Esophagus muscularis mucosa (tissue), 4 donors: ENCODE data around the gene AUTS2.

Experiments
- CTCF ChIP-seq, 3 experiments: fragments of 200-600 bp in 2 of 3; fragments of 450-650 bp in 1 of 3; sonication (generic) in 2 of 3; IDR thresholded peaks; one replicate each; pipeline ENCODE4 v1.5.1; 2017 to 2019; ENCODE audit warnings: antibody characterized with exemption in 3 of 3, mild to moderate bottlenecking in 2 of 3, moderate library complexity in 1 of 3
- EP300 ChIP-seq: sonication (generic); formaldehyde crosslinking; IDR thresholded peaks from one replicate; pipeline ENCODE4 v1.6.1; 2017; ENCODE audit warnings: antibody characterized with exemption
- POLR2A ChIP-seq: fragments of 450-650 bp; IDR thresholded peaks from one replicate; pipeline ENCODE4 v1.6.1; 2017; ENCODE audit warnings: antibody characterized with exemption, moderate library complexity, mild to moderate bottlenecking, low read depth

- no peak for TF ChIP-seq CTCF (IDR thresholded peaks at IDR 0.05)
- no peak for TF ChIP-seq POLR2A
- TF ChIP-seq EP300 = no peak
These were observed 2.9 kb upstream of the AUTS2 start for GRCh38 chr7:69595415-69595814.
